ENCODE measurements around the gene KMT2B.

KMT2B gene

GRCh38 chr19:35725216-35725861 lies 7.5 kb downstream of the KMT2B start:
- TF ChIP-seq NFIC (IDR thresholded peaks at IDR 0.05): no peak
- no peak for TF ChIP-seq REST (IDR thresholded peaks at IDR 0.05; ENCODE audit: low read depth)
- TF ChIP-seq CEBPB (IDR thresholded peaks at IDR 0.05): no peak
- TF ChIP-seq CREB1 (IDR thresholded peaks at IDR 0.05; ENCODE audit: low read depth): no peak
- TF ChIP-seq TAF1 (IDR thresholded peaks at IDR 0.05; ENCODE audit: low read depth): no peak
- TF ChIP-seq ZBTB7A (IDR thresholded peaks at IDR 0.05; ENCODE audit: low read depth): no peak

- TF ChIP-seq TEAD4 (IDR thresholded peaks at IDR 0.05) (no peak), TCF12 (IDR thresholded peaks at IDR 0.05; ENCODE audit: low read depth) (no peak), ZBTB7A (IDR thresholded peaks at IDR 0.05; ENCODE audit: low read depth) (no peak), REST (IDR thresholded peaks at IDR 0.05; ENCODE audit: low read depth) (no peak), EP300 (IDR thresholded peaks at IDR 0.05; ENCODE audit: borderline replicate concordance) (no peak), RAD21 (IDR thresholded peaks at IDR 0.05; ENCODE audit: low read depth) (no peak)
Measured at GRCh38 chr19:35727053-35727955, 9.5 kb downstream of the KMT2B start.

- no peak for TF ChIP-seq EGR1 (IDR thresholded peaks at IDR 0.05)
- no peak for TF ChIP-seq MAX (IDR thresholded peaks at IDR 0.05)
- TF ChIP-seq CREB1 (IDR thresholded peaks at IDR 0.05; ENCODE audit: low read depth): no peak
- TF ChIP-seq USF1 (IDR thresholded peaks at IDR 0.05): no peak
- TF ChIP-seq EP300 (IDR thresholded peaks at IDR 0.05; ENCODE audit: borderline replicate concordance): no peak
- no peak for TF ChIP-seq CEBPB (IDR thresholded peaks at IDR 0.05)
- TF ChIP-seq ZBTB7A (IDR thresholded peaks at IDR 0.05; ENCODE audit: low read depth): no peak
- no peak for TF ChIP-seq TAF1 (IDR thresholded peaks at IDR 0.05; ENCODE audit: low read depth)
- no peak for TF ChIP-seq REST (IDR thresholded peaks at IDR 0.05; ENCODE audit: low read depth)
Measured at GRCh38 chr19:35727956-35728706, 10.3 kb downstream of the KMT2B start.

- TF ChIP-seq REST (IDR thresholded peaks at IDR 0.05; ENCODE audit: low read depth) (no peak), EGR1 (IDR thresholded peaks at IDR 0.05) (no peak), TAF1 (IDR thresholded peaks at IDR 0.05; ENCODE audit: low read depth) (no peak), USF1 (IDR thresholded peaks at IDR 0.05) (no peak), YY1 (IDR thresholded peaks at IDR 0.05; ENCODE audit: low read depth) (no peak), RAD21 (IDR thresholded peaks at IDR 0.05; ENCODE audit: low read depth) (no peak), NFIC (IDR thresholded peaks at IDR 0.05) (no peak), ZBTB7A (IDR thresholded peaks at IDR 0.05; ENCODE audit: low read depth) (no peak), CEBPB (IDR thresholded peaks at IDR 0.05) (no peak), FOXM1 (IDR thresholded peaks at IDR 0.05; ENCODE audit: borderline replicate concordance, low read depth) (no peak), EP300 (IDR thresholded peaks at IDR 0.05; ENCODE audit: borderline replicate concordance) (no peak), TEAD4 (IDR thresholded peaks at IDR 0.05) (no peak), CREB1 (IDR thresholded peaks at IDR 0.05; ENCODE audit: low read depth) (no peak), MAX (IDR thresholded peaks at IDR 0.05) (no peak)
Measured at GRCh38 chr19:35729021-35729420, 11.2 kb downstream of the KMT2B start.
